ENCODE data around the gene TRPM5.

The TRPM5 gene

DNA sequence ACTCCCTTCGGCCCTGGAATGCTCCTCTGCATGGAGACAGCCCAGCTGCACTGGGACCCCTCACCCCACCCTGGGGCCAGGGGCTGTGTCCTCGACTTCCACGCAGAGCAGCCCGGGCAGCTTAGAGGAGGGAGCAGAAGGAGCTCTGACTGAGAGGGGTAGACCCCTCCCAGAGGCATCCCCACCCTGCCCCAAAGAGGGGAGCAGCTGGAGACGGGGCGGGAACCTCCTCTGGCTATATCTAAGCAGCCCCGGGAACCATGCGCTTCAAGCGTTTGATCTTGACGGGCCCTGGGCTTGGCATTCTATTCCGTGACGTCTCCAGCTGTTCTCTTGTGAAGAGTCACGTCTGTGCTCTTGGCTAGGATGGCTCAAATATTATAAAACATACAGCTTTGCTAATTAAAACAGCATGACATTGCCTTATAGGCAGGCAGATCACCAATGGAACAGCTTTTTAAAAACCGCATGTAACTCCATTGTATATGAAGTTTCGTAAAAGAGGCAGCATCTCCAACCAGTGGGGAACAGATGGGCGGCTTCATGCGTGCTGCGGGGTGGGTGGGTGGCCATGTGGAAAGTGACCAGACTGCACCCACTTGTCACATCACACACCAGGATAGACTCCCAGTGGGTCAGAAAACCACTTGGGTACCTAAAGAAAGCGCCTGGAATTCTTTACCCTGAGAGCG lies 8.2 kb upstream of the TRPM5 start:
- DNase-seq, result no peak

- DNase-seq, result no peak
Measured at GRCh38 chr11:2451916-2452315, 7.6 kb upstream of the TRPM5 start.

- no peak for DNase-seq
Measured at GRCh38 chr11:2451336-2451735, 7.0 kb upstream of the TRPM5 start.

GRCh38 chr11:2450321-2451041 lies 6.2 kb upstream of the TRPM5 start:
- no peak for DNase-seq

- DNase-seq, result no peak
Measured at GRCh38 chr11:2449548-2450320, 5.4 kb upstream of the TRPM5 start.

DNA sequence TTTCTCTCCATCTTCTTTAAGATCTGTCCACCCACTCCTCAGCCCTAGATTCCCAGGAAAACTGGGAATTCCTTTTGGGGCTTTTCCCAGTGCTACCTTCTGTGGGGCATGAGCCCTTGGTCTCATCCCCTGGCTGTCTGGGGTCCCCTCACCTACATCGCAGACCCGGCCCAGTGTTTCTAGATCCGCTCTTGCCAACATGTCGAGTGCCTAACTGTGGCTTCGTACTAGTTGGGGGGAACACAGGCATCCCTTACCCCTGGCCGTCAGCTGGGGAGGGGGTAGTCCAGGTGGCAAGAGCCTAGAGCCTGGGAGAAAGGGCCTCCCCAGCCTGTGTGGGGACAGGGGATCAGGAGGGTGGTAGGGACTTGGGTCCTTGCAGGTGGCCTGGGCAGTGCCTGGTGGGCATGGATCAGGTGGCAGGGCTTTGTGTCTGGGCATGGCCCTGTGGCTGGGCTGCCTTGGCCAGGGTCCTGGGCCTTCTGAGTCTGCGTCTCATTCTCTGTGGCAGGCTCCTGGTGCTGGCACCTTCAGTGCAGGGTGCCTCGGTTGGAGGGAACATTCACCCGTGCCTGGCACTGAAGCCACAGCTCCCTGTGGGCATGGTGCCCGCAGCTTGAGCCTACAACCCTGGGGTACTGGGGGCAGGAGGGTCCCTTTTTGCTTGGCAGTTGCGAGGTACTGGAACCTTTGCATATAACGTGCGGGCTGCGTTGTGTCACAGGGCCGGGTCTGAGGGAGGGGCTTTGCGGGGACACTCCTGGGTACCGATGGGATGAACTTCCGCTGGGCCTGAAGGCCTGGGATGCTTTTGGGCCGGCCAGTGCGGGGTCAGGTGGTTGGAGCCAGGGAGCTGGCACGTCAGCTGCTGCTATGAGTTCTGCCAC lies 4.6 kb upstream of the TRPM5 start:
- no peak for DNase-seq

- DNase-seq, result no peak
Measured at GRCh38 chr11:2447951-2448650, 3.8 kb upstream of the TRPM5 start.

- DNase-seq, result no peak
Measured at GRCh38 chr11:2447253-2447950, 3.1 kb upstream of the TRPM5 start.

GRCh38 chr11:2446590-2447252 lies 2.4 kb upstream of the TRPM5 start:
- no peak for DNase-seq

DNA sequence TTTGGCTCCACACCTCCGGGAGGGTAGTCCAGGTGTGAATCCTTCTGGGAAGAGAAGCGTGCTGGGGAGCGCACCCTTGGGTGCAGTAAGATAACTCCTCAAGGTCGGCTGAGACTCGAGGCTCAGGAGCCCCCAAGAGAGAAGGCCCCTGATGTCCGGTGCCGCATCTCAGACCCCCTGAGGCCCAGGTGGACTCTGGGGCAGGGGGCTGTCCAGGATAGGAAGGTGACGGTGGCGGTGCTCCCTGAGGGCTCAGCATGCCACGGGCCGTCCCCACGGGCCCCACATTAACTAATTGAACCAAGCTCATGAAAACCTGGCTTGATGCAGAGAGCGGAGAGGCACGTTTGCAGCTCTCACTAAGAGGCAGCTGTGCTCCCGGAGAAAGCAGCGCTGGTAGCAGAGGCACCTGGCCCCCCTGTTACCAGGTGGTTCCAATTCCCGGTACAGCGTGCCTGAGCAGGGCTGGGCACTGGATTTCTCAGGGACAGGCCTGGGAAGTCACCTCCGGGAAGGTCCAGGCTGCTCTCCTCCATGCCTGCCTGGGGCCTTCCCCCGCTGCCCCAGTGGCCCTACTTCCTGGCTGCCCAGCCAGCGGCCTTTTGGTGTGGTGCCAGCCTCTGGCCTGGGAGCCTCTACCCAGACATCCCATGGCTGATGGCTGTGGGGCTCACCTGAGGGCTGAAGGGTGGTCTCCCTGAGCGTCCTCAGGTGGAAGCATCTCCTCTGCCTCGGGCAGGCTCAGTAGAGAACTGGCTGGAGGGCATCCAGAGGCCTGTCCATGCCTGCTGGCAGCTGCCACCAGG lies 1.6 kb upstream of the TRPM5 start:
- DNase-seq, result no peak

- no peak for DNase-seq
Measured at GRCh38 chr11:2444821-2445745, 769 bp upstream of the TRPM5 start, which contains the start of gene KCNQ1. TSS of gene KCNQ1 (plus strand) at chr11:2445008. CDS start at chr11:2445099, 91 bp downstream.

DNA sequence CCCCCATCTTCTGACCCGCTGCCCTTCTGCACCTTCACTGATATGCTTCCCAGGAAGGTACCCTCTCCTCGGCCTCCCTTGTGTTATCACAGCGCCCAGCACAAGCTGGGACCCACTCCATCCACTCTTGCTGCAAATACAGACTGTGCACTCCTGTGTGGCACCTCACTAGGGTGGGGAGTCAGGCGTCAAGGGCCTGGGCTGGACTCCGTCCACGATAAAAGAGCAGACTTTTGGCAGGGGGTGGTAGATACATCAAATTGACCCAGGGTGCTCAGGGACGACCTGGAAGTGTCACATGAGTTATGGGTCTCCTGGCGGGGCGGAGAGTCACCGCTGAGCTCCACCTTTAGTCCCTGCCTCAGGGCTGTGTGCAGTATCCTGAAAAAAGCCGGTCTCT lies 908 bp downstream of the TRPM5 start:
- DNase-seq, result no peak

- DNase-seq, result no peak
Measured at GRCh38 chr11:2442589-2442988, 1.7 kb downstream of the TRPM5 start.

DNA sequence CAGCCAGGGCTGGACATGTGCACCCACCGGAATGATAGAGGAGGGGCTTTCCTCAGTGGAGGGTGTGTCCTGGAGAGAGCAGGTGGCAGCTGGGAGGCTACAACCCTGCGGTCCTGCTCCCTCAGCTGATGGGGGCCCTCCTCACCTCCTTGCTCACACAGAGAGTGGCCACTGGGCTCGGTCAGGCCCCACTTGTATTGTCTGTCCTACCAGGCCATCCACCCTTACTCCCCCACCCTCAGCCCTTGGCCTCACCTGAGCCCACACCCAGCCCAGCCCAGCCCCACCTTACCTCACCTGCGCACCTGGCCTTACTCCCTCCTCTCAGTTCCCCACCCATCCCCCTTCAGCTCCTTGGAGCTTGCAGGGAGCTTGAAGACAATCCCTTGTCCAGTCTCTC lies 3.1 kb downstream of the TRPM5 start:
- DNase-seq, result no peak

GRCh38 chr11:2440646-2441045 lies 3.7 kb downstream of the TRPM5 start:
- DNase-seq, result no peak

DNA sequence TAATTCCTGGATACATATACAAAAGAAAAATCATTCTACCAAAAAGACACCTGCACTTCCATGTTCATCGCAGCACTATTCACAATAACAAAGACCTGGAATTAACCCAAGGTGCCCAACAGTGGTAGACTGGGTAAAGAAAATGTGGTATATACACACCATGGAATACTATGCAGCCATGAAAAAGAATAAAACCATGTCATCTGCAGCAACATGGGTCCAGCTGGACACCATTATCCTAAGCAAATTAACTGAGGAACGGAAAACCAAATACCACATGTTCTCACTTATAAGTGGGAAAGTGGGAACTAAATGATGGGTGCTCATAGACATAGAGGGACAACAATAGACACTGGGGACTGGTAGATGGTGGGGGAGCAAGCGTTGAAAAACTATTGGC lies 4.5 kb downstream of the TRPM5 start:
- DNase-seq, result no peak

DNA sequence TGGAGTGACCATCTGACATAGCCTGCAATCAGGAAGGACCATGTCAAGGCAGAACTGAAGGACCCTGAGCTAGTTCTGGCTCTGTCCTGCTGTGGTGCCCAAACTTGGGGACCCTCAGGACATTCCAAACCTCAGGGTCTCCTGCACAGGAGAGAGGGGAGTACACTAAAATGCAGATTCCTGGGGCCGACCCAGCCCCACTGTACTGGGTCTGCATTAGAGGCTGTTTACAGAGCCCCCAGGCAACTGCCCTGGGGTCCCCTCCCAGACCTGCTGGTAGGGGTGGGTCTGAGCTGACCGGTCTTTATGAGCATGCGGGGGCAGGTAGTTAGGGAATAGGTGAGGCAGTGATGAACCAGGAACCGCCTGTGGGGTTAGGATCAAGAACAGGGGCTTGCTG lies 6.8 kb downstream of the TRPM5 start:
- no peak for DNase-seq

DNA sequence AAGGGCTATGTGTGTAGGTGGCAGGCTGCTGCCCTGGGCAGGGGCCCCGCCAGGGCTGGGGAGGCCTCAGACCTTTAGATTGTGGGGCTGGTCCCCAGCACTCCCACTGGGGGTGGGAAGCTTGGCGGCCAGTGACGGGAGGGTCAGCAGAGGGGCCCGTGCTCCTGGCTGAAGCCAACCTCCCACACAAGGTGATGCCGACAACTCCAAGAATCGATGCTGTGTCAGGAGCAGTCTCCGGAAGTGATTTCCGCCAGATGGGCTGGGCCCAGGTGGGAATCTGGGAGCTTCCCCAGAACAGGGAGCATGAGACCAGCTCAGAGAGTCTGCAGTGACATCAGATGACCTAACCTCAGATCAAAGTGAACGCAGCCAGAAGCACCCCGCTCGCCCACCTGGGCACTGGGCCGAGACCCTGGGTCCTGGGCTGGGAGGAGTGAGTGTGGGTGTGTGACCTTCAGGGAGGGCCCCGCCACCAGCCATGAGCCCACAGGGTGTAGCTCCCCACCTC lies 7.7 kb downstream of the TRPM5 start:
- DNase-seq, result no peak
